Left lung (tissue), 10 donors: ENCODE results near the gene RFC4. TPM values are rescaled to one million over a fixed set of nuclear protein-coding genes. Genes with fewer than 3 reads are reported as not detected.

Experiments
- ATAC-seq: fragments of 200-7000 bp; cut with Tn5 transposase; one replicate; pipeline ENCODE4 v1.9.1; 2020; ENCODE audit warnings: moderate library complexity
- DNase-seq, 4 donors: peaks; one replicate each; pipeline ENCODE4 v3.0.0-alpha.2; 2013 to 2020
- H3K27ac ChIP-seq, 2 donors: fragments of 200-600 bp; sonication (generic) in 1 of 2; one replicate each; pipeline versions ENCODE4 v1.5.0 to v1.8.0; 2020 to 2021
- H3K27me3 ChIP-seq, 2 donors: fragments of 200-600 bp; sonication (generic) in 1 of 2; one replicate each; pipeline versions ENCODE4 v1.5.0 to v1.8.0; 2020 to 2021
- H3K36me3 ChIP-seq, 2 donors: fragments of 200-600 bp; sonication (generic) in 1 of 2; one replicate each; pipeline versions ENCODE4 v1.5.0 to v1.8.0; 2020 to 2021
- H3K4me1 ChIP-seq, 2 donors: fragments of 200-600 bp; one replicate each; pipeline ENCODE4 v1.8.0; 2021
- H3K4me3 ChIP-seq, 2 donors: fragments of 200-600 bp; sonication (generic) in 1 of 2; one replicate each; pipeline versions ENCODE4 v1.5.0 to v1.8.0; 2020 to 2021; ENCODE audit warnings: mild to moderate bottlenecking in 1 of 2
- H3K9me3 ChIP-seq, 2 donors: fragments of 200-600 bp; sonication (generic) in 1 of 2; one replicate each; pipeline versions ENCODE4 v1.5.0 to v1.8.0; 2020 to 2021
- CTCF ChIP-seq, 2 donors: fragments of 200-600 bp; sonication (generic) in 1 of 2; IDR thresholded peaks; one replicate each; pipeline versions ENCODE4 v1.5.0 to v1.8.0; 2021; ENCODE audit warnings: antibody characterized with exemption in 2 of 2
- intact Hi-C, 2 donors: fragments of 100-400 bp; cut with DNase I; formaldehyde crosslinking; loops; one replicate each; pipeline versions ENCODE4 v1.11.2 to v1.14.2; 2022
- polyA plus RNA-seq, 6 donors: library from polyadenylated mRNA; unstranded; fragments of 120-200 nt; gene quantifications; one replicate each; pipeline ENCODE4 v1.2.1, GENCODE V29; 2013; ENCODE audit not compliant: insufficient read length in 6 of 6
- total RNA-seq, 2 donors: library from RNA; stranded (reverse); fragmentation: NEBNext Ultra II Directional; extraction: Animal tissue kit (Norgen Biotek cat#: 25700); gene quantifications; one replicate each; pipeline ENCODE4 v1.2.1, GENCODE V29; 2021
- donor health status: DM: no; HTN: yes; CAD: no.
- donor health status: DM: no; HTN: no; CAD: no.

RFC4 gene
- total and polyA plus RNA-seq, 8 donors = 12.9 to 55.0 (median 41.5) TPM

- intact Hi-C loops = no loop called here
- Histone ChIP-seq H3K4me3 (no peak overlapping the region), H3K27ac (no peak overlapping the region), H3K4me1 (peaks cover 0 to 4% of the 10 kb centered on the region in 2 donors), H3K36me3 (no peaks in the 10 kb centered on the region), H3K27me3 (peaks cover 22 to 64% of the 10 kb centered on the region in 2 donors), H3K9me3 (no peaks in the 10 kb centered on the region)
- DNase-seq = no peak
- no peak for ATAC-seq
- TF ChIP-seq CTCF (IDR thresholded peaks at IDR 0.05) = no peak
These were observed 26.0 kb upstream of the RFC4 start for GRCh38 chr3:186832276-186832675.

- Histone ChIP-seq H3K27me3 (peaks cover 22 to 69% of the 10 kb centered on the region in 2 donors), H3K9me3 (no peaks in the 10 kb centered on the region)
- no peak for DNase-seq
These were observed 25.5 kb upstream of the RFC4 start for GRCh38 chr3:186831798-186832197.

GRCh38 chr3:186828340-186828739 lies 22.1 kb upstream of the RFC4 start:
- Histone ChIP-seq H3K4me1 (peaks cover 0 to 20% of the 10 kb centered on the region in 2 donors), H3K27me3 (peaks cover 48 to 96% of the 10 kb centered on the region in 2 donors), H3K36me3 (no peaks in the 10 kb centered on the region), H3K4me3 (no peak overlapping the region), H3K27ac (no peak overlapping the region), H3K9me3 (no peaks in the 10 kb centered on the region)
- ATAC-seq = no peak
- no peak for TF ChIP-seq CTCF (IDR thresholded peaks at IDR 0.05)
- DNase-seq = no peak
- intact Hi-C loops = no loop called here

More at GRCh38 chr3:186831798-186832197, 25.5 kb upstream of the RFC4 start:
- ATAC-seq = no peak
- H3K27ac ChIP-seq = no peak overlapping the region
- intact Hi-C loops = no loop called here
- H3K4me3 ChIP-seq = no peak overlapping the region
- H3K4me1 ChIP-seq = peaks cover 0 to 6% of the 10 kb centered on the region in 2 donors
- no peak for TF ChIP-seq CTCF (IDR thresholded peaks at IDR 0.05)
- no peaks in the 10 kb centered on the region for H3K36me3 ChIP-seq

- Histone ChIP-seq H3K4me3 (peak overlapping the region; percentile 58 to 67), H3K36me3 (no peaks in the 10 kb centered on the region), H3K27ac (no peak overlapping the region), H3K4me1 (peaks cover 0 to 20% of the 10 kb centered on the region in 2 donors), H3K27me3 (peaks cover 48 to 94% of the 10 kb centered on the region in 2 donors), H3K9me3 (no peaks in the 10 kb centered on the region)
- ATAC-seq (peak; percentile 97), DNase-seq (peak; percentile 72 to 97 (median 86))
- TF ChIP-seq CTCF (IDR thresholded peaks at IDR 0.05) = no peak
- intact Hi-C loops = no loop called here
These were observed 20.9 kb upstream of the RFC4 start for GRCh38 chr3:186826976-186827857.

DNA sequence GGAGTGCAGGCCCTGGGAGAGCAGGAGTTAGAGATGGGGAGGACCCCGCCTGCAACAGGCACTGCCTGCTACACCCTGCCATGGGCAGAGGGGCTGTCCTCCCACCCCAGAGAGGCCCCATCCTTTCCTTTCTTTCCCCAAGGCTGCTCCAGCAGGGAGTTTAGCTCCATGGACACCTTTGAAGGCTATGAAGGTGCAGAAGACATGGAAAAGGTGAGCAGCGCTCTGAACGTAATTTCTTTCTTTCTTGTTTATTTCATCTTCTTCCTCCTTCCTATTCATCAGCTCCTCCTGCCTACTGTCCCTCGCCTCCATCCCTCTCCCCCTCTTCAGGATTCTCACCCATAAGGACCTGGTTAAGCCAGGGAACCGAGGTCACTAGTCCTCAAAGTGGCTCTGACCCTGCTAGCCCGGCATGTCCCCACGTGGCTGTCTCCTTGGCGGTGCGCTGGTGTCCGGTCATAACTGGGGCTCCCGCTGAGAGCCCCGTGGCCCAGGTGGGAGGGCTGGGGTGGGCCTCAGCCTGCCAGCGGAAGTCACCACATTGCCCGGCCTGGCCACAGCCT lies 20.2 kb upstream of the RFC4 start:
- H3K4me1 ChIP-seq = peaks cover 0 to 20% of the 10 kb centered on the region in 2 donors
- peaks cover 48 to 87% of the 10 kb centered on the region in 2 donors for H3K27me3 ChIP-seq
- H3K27ac ChIP-seq = no peak overlapping the region
- peak overlapping the region; percentile 58 to 67 for H3K4me3 ChIP-seq
- no peaks in the 10 kb centered on the region for H3K9me3 ChIP-seq
- intact Hi-C loops = no loop called here
- peak; percentile 24 for ATAC-seq
- DNase-seq = no peak
- TF ChIP-seq CTCF (IDR thresholded peaks at IDR 0.05) = no peak
- no peaks in the 10 kb centered on the region for H3K36me3 ChIP-seq
